K562 (cell line): ENCODE data around the gene VPS11. TPM values are rescaled to one million over a fixed set of nuclear protein-coding genes. Genes with fewer than 3 reads are reported as not detected.

Experiments
- ATAC-seq: fragments of 200-7000 bp; cut with Tn5 transposase; 3 replicates; pipeline ENCODE4 v1.9.1; 2020; ENCODE audit warnings: moderate library complexity
- BruUV-seq: library from RNA; stranded (reverse); fragments of 400-500 nt; replicated peaks from 2 replicates; lab custom pipeline; 2021; lab: Mats Ljungman, UMichigan
- CTCF ChIA-PET: fragments of 300-600 bp; formaldehyde crosslinking; extraction: SDS; loops from one replicate; lab custom pipeline; 2021; ENCODE audit warnings: low intra/inter-chr PET ratio; lab: Yijun Ruan, JAX
- POLR2A ChIA-PET: fragments of 300-600, 350-650 bp; sonication (Branson Sonifier 250); formaldehyde crosslinking; extraction: SDS; loops from one replicate; lab custom pipeline; 2021; ENCODE audit warnings: antibody characterized with exemption, inconsistent platforms; lab: Yijun Ruan, JAX
- DNase-seq, 4 experiments: peaks; one replicate each; pipeline versions ENCODE4 v3.0.0 to v3.0.0-alpha.2; 2011 to 2018; ENCODE audit warnings: low spot score in 3 of 4, mixed read lengths in 3 of 4; ENCODE audit errors: extremely low read depth in 1 of 4
- FAIRE-seq: peaks from 2 replicates; lab custom pipeline; 2011; peaks lifted over from hg19 to GRCh38; lab: Jason Lieb, UNC
- H2AFZ ChIP-seq: 2 replicates; pipeline ENCODE4 v1.6.0; 2011; ENCODE audit warnings: low read depth, low read length, control low read depth, inconsistent platforms
- H3K27ac ChIP-seq: fragments of 200-600 bp; 3 replicates; pipeline ENCODE4 v1.8.0; 2011; ENCODE audit warnings: low read depth, mild to moderate bottlenecking, control low read depth, inconsistent platforms, low read length, moderate library complexity, mixed read lengths; ENCODE audit errors: extremely low read depth
- H3K27me3 ChIP-seq, 2 experiments: fragments of 300-600 bp in 1 of 2; 2 replicates in 1 of 2; 3 replicates in 1 of 2; pipeline versions ENCODE4 v1.6.0 to v1.8.0; 2011; ENCODE audit warnings: inconsistent platforms in 2 of 2, low read length in 2 of 2, mild to moderate bottlenecking in 1 of 2, mixed read lengths in 1 of 2, moderate library complexity in 1 of 2; ENCODE audit not compliant: control insufficient read depth in 2 of 2, insufficient read depth in 2 of 2
- H3K36me3 ChIP-seq: fragments of 300-600 bp; 3 replicates; pipeline ENCODE4 v1.8.0; 2011; ENCODE audit warnings: mild to moderate bottlenecking, low read length, inconsistent platforms; ENCODE audit not compliant: control insufficient read depth, insufficient read depth
- H3K4me1 ChIP-seq, 2 experiments: fragments of 200-600 bp in 1 of 2; replicated peaks in 1 of 2; 2 replicates in 1 of 2; 3 replicates in 1 of 2; pipeline versions ENCODE4 v1.5.1 to v1.8.0; 2011; ENCODE audit warnings: inconsistent platforms in 2 of 2, low read length in 2 of 2, mild to moderate bottlenecking in 1 of 2, mixed read lengths in 1 of 2, moderate library complexity in 1 of 2; ENCODE audit not compliant: control insufficient read depth in 2 of 2, insufficient read depth in 2 of 2
- H3K4me2 ChIP-seq: 2 replicates; pipeline ENCODE4 v1.6.1; 2011; ENCODE audit warnings: low read length, control low read depth, inconsistent platforms, mixed read lengths; ENCODE audit not compliant: insufficient read depth
- H3K4me3 ChIP-seq: fragments of 200-600 bp; sonication (generic), shearing (Covaris generic); 2 replicates; pipeline ENCODE4 v1.5.1; 2016; ENCODE audit warnings: control low read depth, inconsistent platforms
- H3K79me2 ChIP-seq: fragments of 200-600 bp; 3 replicates; pipeline ENCODE4 v1.8.0; 2011; ENCODE audit warnings: low read length, inconsistent platforms; ENCODE audit not compliant: control insufficient read depth, insufficient read depth
- H3K9ac ChIP-seq, 2 experiments: 2 replicates each; pipeline versions ENCODE4 v1.6.0 to v1.6.1; 2011; ENCODE audit warnings: low read depth in 2 of 2, low read length in 2 of 2, control low read depth in 1 of 2, inconsistent platforms in 1 of 2, mild to moderate bottlenecking in 1 of 2, mixed read lengths in 1 of 2; ENCODE audit not compliant: insufficient read depth in 1 of 2
- H3K9me1 ChIP-seq: one replicate; pipeline ENCODE4 v1.6.0; 2011; ENCODE audit warnings: inconsistent platforms, mild to moderate bottlenecking, low read length, moderate library complexity; ENCODE audit not compliant: control insufficient read depth, insufficient read depth
- H3K9me3 ChIP-seq: replicated peaks from 2 replicates; pipeline ENCODE4 v1.5.1; 2011; ENCODE audit warnings: low read depth, low read length, inconsistent platforms; ENCODE audit not compliant: control insufficient read depth, insufficient read depth
- H4K20me1 ChIP-seq: replicated peaks from 2 replicates; pipeline ENCODE4 v1.6.1; 2011; ENCODE audit warnings: low read length, inconsistent platforms, mixed read lengths; ENCODE audit not compliant: control insufficient read depth, insufficient read depth
- CBX5 ChIP-seq: IDR thresholded peaks from 2 replicates; pipeline ENCODE4 v1.6.1; 2014; ENCODE audit warnings: low read depth, borderline replicate concordance
- E2F3 ChIP-seq: fragments of 250-450 bp; sonication (Bioruptor Pico); IDR thresholded peaks from 2 replicates; pipeline ENCODE4 v1.4.0; 2020; ENCODE audit warnings: mild to moderate bottlenecking
- FOXJ3 ChIP-seq: sonication (generic); formaldehyde crosslinking; IDR thresholded peaks from 2 replicates; pipeline ENCODE4 v1.4.0; 2020; ENCODE audit warnings: mild to moderate bottlenecking, missing genetic modification reagents
- HDAC3 ChIP-seq: fragments of 450-650 bp; IDR thresholded peaks from 2 replicates; pipeline ENCODE4 v1.6.1; 2018; ENCODE audit warnings: borderline replicate concordance, mild to moderate bottlenecking, moderate library complexity; ENCODE audit not compliant: partially characterized antibody
- HDGF ChIP-seq: fragments of 450-650 bp; IDR thresholded peaks from 2 replicates; pipeline ENCODE4 v1.6.1; 2016
- HLTF ChIP-seq: fragments of 450-650 bp; IDR thresholded peaks from 2 replicates; pipeline ENCODE4 v1.6.1; 2016
- ILF3 ChIP-seq: fragments of 450-650 bp; IDR thresholded peaks from 2 replicates; pipeline ENCODE4 v1.6.1; 2018; ENCODE audit warnings: antibody characterized with exemption, mild to moderate bottlenecking, moderate library complexity, borderline replicate concordance
- IRF1 ChIP-seq: sonication (generic); formaldehyde crosslinking; IDR thresholded peaks from 2 replicates; pipeline ENCODE4 v1.8.0; 2022; ENCODE audit warnings: missing genetic modification reagents, mild to moderate bottlenecking, borderline replicate concordance
- NR4A1 ChIP-seq, 2 experiments: fragments of 250-450 bp in 1 of 2; fragments of 450-650 bp in 1 of 2; sonication (Bioruptor Pico) in 1 of 2; IDR thresholded peaks; 2 replicates each; pipeline versions ENCODE4 v1.4.0 to v1.6.1; 2016 to 2020; ENCODE audit warnings: mild to moderate bottlenecking in 2 of 2, missing compliant biosample characterization in 1 of 2, missing genetic modification characterization in 1 of 2, moderate library complexity in 1 of 2
- SAP30 ChIP-seq: fragments of 200-600 bp; sonication (generic); IDR thresholded peaks from 2 replicates; pipeline ENCODE4 v1.6.1; 2012; ENCODE audit warnings: borderline replicate concordance, low read depth, mild to moderate bottlenecking, moderate library complexity, low read length, control low read depth, inconsistent platforms; ENCODE audit not compliant: insufficient read depth, poor library complexity, severe bottlenecking
- SNRNP70 ChIP-seq: fragments of 200-400 bp; formaldehyde crosslinking; optimal IDR thresholded peaks from 2 replicates; pipeline ENCODE3; 2017; ENCODE audit warnings: low read depth, low read length
- TAF9B ChIP-seq: fragments of 450-650 bp; IDR thresholded peaks from 2 replicates; pipeline ENCODE4 v1.6.1; 2018; ENCODE audit warnings: mild to moderate bottlenecking; ENCODE audit not compliant: partially characterized antibody
- ZNF444 ChIP-seq: fragments of 250-450 bp; sonication (Bioruptor Pico); IDR thresholded peaks from 2 replicates; pipeline ENCODE4 v1.4.0; 2020; ENCODE audit warnings: mild to moderate bottlenecking, moderate library complexity
- ZNF561 ChIP-seq: fragments of 450-650 bp; formaldehyde crosslinking; conservative IDR thresholded peaks from 2 replicates; pipeline ENCODE4 v1.4.0; 2020; ENCODE audit warnings: mild to moderate bottlenecking, moderate library complexity
- WGBS: fragments of 100-300 bp; shearing (Covaris generic); methylation state at CpG from one replicate; pipeline ENCODE4 v1.1.6; 2016; ENCODE audit warnings: low coverage, mixed read lengths; ENCODE audit not compliant: insufficient coverage; ENCODE audit errors: missing lambda C conversion rate; 5-methylcytosine and 5-hydroxymethylcytosine counted together
- in situ Hi-C: fragments of 300-500 bp; cut with MboI; formaldehyde crosslinking; loops from 4 replicates; pipeline ENCODE4 v1.15.0; 2018; ENCODE audit warnings: inconsistent platforms, mixed read lengths
- intact Hi-C: fragments of 100-400 bp; cut with micrococcal nuclease; formaldehyde crosslinking; loops from 2 replicates; pipeline ENCODE4 v1.14.2; 2022
- polyA plus RNA-seq, 8 experiments: library from polyadenylated mRNA; depleted of rRNA in 4 of 8; stranded (reverse) in 5 of 8; unstranded in 3 of 8; fragments of >200 nt; fragmentation: Nextera tagmentation in 2 of 8; fragmentation: Illumina TruSeq in 1 of 8; extraction: Ambion mirVana in 2 of 8; extraction: Trizol in 1 of 8; gene quantifications; 2 replicates each; pipeline versions ENCODE4 v1.2.1 to v1.2.3, GENCODE V29; 2011 to 2014; ENCODE audit warnings: inconsistent platforms in 1 of 8, missing spikeins in 1 of 8
- total RNA-seq, 7 experiments: library from RNA; depleted of rRNA in 6 of 7; stranded (reverse); fragments of >200 nt in 6 of 7; fragmentation: Illumina TruSeq in 2 of 7; extraction: Trizol in 2 of 7; gene quantifications; 2 replicates each; pipeline versions ENCODE4 v1.2.1 to v1.2.3, GENCODE V29; 2011 to 2021; ENCODE audit warnings: low replicate concordance in 1 of 7
- TF ChIP-seq, protein P1 (sequence below), 2 experiments: fragments of 450-650 bp; IDR thresholded peaks; 2 replicates each; pipeline ENCODE4 v1.6.1; 2016; ENCODE audit warnings: mild to moderate bottlenecking in 2 of 2, borderline replicate concordance in 1 of 2, low read depth in 1 of 2, moderate library complexity in 1 of 2

VPS11 gene
- total and polyA plus RNA-seq, 9 of the 15 experiments (the other 6 are each of a cell fraction or from before 2014, with no cell fraction given), result 14.1 to 35.5 (median 27.5) TPM

GRCh38 chr11:119113716-119114115, 46.1 kb downstream of the VPS11 start:
- Histone ChIP-seq H3K9ac (no peak overlapping the region), H3K4me1 (peaks cover 16 to 19% of the 10 kb centered on the region in 2 experiments), H3K79me2 (peaks cover 19% of the 10 kb centered on the region), H3K9me3 (no peaks in the 10 kb centered on the region), H3K27me3 (no peaks in the 10 kb centered on the region), H3K27ac (no peak overlapping the region), H4K20me1 (peaks cover 17% of the 10 kb centered on the region), H3K9me1 (no peaks in the 10 kb centered on the region), H3K4me3 (no peak overlapping the region), H3K4me2 (no peak overlapping the region), H3K36me3 (peaks cover 96% of the 10 kb centered on the region), H2AFZ (no peak overlapping the region)
- WGBS, result 95% methylated on average over 9 of the region's 9 CpGs
- ChIA-PET POLR2A (interaction anchor here (1.4 to 2.6 kb wide), 2 partner anchors 19 to 46 kb away, joined by 3 to 8 read pairs; partner anchors contain the start of gene VPS11), CTCF (no interaction called here)
- DNase-seq (no peak), FAIRE-seq (no peak), ATAC-seq (no peak)
- in situ Hi-C loops (no loop called here), intact Hi-C loops (no loop called here)
- no TSS peak for BruUV-seq
- TF ChIP-seq FOXJ3 (no peak), ZNF444 (CRISPR knock-in tag) (no peak), HLTF (no peak), HDAC3 (no peak), ILF3 (no peak), TAF9B (no peak), E2F3 (CRISPR knock-in tag) (no peak), NR4A1 (CRISPR knock-in tag; IDR thresholded peaks at IDR 0.05) (no peak), NR4A1 (tag; IDR thresholded peaks at IDR 0.05) (no peak), CBX5 (no peak), ZNF561 (CRISPR knock-in tag) (no peak), HDGF (no peak), SNRNP70 (no peak), IRF1 (CRISPR knock-in tag) (no peak), SAP30 (no peak)
- TF ChIP-seq, protein P1, sequence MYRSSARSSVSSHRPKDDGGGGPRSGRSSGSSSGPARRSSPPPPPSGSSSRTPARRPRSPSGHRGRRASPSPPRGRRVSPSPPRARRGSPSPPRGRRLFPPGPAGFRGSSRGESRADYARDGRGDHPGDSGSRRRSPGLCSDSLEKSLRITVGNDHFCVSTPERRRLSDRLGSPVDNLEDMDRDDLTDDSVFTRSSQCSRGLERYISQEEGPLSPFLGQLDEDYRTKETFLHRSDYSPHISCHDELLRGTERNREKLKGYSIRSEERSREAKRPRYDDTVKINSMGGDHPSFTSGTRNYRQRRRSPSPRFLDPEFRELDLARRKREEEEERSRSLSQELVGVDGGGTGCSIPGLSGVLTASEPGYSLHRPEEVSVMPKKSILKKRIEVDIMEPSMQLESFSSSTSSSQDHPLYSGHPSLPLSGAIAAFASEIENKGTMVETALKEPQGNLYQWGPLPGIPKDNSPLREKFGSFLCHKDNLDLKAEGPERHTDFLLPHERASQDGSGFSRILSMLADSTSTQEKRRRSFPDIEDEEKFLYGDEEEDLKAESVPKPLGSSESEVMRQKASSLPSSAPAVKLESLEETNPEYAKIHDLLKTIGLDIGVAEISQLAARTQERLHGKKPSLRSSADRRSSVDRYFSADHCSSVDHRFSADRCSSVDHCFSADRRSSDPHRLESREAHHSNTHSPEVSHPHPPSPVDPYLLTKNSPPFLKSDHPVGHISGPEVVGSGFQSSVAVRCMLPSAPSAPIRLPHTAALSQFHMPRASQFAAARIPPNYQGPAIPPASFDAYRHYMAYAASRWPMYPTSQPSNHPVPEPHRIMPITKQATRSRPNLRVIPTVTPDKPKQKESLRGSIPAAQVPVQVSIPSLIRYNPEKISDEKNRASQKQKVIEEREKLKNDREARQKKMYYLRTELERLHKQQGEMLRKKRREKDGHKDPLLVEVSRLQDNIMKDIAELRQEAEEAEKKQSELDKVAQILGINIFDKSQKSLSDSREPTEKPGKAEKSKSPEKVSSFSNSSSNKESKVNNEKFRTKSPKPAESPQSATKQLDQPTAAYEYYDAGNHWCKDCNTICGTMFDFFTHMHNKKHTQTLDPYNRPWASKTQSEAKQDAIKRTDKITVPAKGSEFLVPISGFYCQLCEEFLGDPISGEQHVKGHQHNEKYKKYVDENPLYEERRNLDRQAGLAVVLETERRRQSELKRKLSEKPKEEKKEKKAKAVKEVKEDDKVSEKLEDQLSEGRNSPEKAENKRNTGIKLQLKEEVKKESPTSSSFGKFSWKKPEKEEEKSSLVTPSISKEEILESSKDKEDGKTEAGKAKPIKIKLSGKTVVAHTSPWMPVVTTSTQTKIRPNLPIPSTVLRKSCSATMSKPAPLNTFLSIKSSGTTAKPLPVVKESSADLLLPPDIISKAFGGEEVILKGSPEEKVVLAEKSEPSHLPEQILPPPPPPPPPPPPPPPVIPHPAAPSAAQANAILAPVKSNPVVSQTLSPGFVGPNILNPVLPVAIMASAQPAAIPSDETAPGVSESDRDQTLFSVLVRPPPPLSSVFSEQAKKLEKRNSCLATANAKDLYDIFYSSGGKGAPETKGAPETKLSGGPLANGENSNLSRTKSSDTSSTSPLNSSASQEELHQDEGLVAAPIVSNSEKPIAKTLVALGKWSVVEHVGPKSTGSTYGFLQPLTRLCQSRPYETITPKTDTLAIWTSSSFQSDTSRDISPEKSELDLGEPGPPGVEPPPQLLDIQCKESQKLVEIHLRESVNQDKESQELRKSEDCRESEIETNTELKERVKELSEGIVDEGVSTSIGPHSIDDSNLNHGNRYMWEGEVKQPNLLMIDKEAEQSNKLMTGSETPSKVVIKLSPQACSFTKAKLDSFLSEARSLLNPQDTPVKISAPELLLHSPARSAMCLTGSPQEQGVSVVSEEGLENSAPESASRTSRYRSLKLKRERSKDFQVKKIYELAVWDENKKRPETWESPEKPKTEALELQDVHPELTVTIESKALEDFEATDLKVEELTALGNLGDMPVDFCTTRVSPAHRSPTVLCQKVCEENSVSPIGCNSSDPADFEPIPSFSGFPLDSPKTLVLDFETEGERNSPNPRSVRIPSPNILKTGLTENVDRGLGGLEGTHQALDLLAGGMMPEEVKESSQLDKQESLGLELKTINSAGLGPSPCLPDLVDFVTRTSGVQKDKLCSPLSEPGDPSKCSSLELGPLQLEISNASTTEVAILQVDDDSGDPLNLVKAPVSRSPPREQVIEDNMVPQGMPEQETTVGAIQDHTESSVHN (IDR thresholded peaks at IDR 0.05; ENCODE audit: borderline replicate concordance in 1 of 2, low read depth in 1 of 2), result no peak
